Measurements from ENCODE around the gene STX8. TPM values are rescaled to one million over a fixed set of nuclear protein-coding genes. Genes with fewer than 3 reads are reported as not detected.

Gene STX8
- total RNA-seq, 2 donors from 2014 or later, result 46.6 to 72.4 TPM

DNA sequence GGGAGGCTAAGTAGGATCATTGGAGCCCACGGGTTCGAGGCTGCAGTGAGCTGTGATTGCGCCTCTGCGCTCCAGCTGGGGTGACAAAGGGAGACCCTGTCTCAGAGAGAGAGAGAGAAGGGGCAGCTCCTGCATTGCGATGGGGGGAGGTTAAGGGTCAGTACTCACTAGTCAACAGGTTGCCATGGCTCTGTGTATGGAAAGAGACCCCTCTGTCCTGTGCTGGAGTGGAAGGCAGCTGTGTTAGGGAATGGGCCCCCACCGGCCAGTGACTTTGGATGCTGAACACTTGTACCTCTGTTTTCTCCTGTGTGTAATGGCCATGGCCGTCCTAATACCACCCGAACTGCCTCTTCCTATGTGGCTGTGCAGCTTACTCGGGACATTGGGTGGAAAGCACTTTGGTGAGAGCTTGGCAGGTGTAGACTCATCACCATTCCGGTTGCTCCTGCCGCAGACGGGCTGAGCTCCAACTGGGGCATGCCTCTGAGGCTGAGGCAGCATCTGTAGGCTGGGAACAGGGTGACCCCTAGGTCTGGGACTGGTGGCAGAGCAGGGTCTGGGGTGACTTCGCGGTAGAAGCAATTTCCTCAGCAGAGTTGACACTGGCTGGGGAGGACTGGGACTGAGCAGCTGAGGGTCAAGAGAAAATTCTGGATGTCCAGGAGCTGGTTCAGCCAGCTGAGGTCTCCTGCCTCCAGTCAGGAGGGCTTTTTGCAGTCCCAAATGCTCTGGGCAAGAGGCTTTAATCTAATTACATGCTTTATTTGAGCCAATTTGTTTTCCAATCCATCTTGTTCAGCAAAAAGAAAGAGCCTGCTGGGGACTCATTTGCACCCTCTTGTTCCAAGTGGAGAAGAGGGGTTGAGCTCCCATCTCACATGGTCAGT is 369.9 kb downstream of the STX8 start:
- TF ChIP-seq POLR2AphosphoS5 (IDR thresholded peaks at IDR 0.05) (no peak), POLR2A (IDR thresholded peaks at IDR 0.05) (no peak)
- TF ChIP-seq, protein P1, sequence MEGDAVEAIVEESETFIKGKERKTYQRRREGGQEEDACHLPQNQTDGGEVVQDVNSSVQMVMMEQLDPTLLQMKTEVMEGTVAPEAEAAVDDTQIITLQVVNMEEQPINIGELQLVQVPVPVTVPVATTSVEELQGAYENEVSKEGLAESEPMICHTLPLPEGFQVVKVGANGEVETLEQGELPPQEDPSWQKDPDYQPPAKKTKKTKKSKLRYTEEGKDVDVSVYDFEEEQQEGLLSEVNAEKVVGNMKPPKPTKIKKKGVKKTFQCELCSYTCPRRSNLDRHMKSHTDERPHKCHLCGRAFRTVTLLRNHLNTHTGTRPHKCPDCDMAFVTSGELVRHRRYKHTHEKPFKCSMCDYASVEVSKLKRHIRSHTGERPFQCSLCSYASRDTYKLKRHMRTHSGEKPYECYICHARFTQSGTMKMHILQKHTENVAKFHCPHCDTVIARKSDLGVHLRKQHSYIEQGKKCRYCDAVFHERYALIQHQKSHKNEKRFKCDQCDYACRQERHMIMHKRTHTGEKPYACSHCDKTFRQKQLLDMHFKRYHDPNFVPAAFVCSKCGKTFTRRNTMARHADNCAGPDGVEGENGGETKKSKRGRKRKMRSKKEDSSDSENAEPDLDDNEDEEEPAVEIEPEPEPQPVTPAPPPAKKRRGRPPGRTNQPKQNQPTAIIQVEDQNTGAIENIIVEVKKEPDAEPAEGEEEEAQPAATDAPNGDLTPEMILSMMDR (IDR thresholded peaks at IDR 0.05), result no peak
- H3K27me3 ChIP-seq (replicated peaks; ENCODE audit: insufficient read depth), result no peaks in the 10 kb centered on the region
- peaks cover 7% of the 10 kb centered on the region for H3K4me1 ChIP-seq (replicated peaks)
- peak; percentile 37 for DNase-seq (ENCODE audit: low spot score)
- 73% methylated on average over 14 of the region's 14 CpGs for WGBS
- intact Hi-C loops (cut with DNase I), result no loop called here
- H3K9me3 ChIP-seq, result no peaks in the 10 kb centered on the region
- H3K27ac ChIP-seq, result peak overlapping the region in 1 of 2 donors; percentile 31
- H3K36me3 ChIP-seq, result no peaks in the 10 kb centered on the region
- no peak overlapping the region for H3K4me3 ChIP-seq

- Histone ChIP-seq H3K27ac (no peak overlapping the region), H3K36me3 (no peaks in the 10 kb centered on the region), H3K9me3 (no peaks in the 10 kb centered on the region), H3K4me1 (replicated peaks) (peaks cover 7% of the 10 kb centered on the region), H3K4me3 (no peak overlapping the region), H3K27me3 (replicated peaks; ENCODE audit: insufficient read depth) (no peaks in the 10 kb centered on the region)
- TF ChIP-seq, protein P1 (IDR thresholded peaks at IDR 0.05), result no peak
- no peak for TF ChIP-seq POLR2A (IDR thresholded peaks at IDR 0.05)
- no peak for TF ChIP-seq POLR2AphosphoS5 (IDR thresholded peaks at IDR 0.05)
- WGBS, result 83% methylated on average over 5 of the region's 5 CpGs
- intact Hi-C loops (cut with DNase I), result no loop called here
- DNase-seq (ENCODE audit: low spot score), result no peak
Observed at GRCh38 chr17:9204637-9205329, 370.8 kb downstream of the STX8 start.

GRCh38 chr17:9203771-9204425 is 371.7 kb downstream of the STX8 start:
- Histone ChIP-seq H3K27ac (no peak overlapping the region), H3K27me3 (replicated peaks; ENCODE audit: insufficient read depth) (no peaks in the 10 kb centered on the region), H3K9me3 (no peaks in the 10 kb centered on the region), H3K4me3 (no peak overlapping the region), H3K4me1 (replicated peaks) (peaks cover 7% of the 10 kb centered on the region), H3K36me3 (no peaks in the 10 kb centered on the region)
- TF ChIP-seq POLR2AphosphoS5 (IDR thresholded peaks at IDR 0.05) (no peak), POLR2A (IDR thresholded peaks at IDR 0.05) (no peak)
- TF ChIP-seq, protein P1 (IDR thresholded peaks at IDR 0.05), result no peak
- intact Hi-C loops (cut with DNase I), result no loop called here
- DNase-seq (ENCODE audit: low spot score), result no peak
- 87% methylated on average over 3 of the region's 3 CpGs for WGBS

GRCh38 chr17:9202532-9202931 is 373.1 kb downstream of the STX8 start:
- TF ChIP-seq, protein P1 (IDR thresholded peaks at IDR 0.05), result no peak
- TF ChIP-seq POLR2A (IDR thresholded peaks at IDR 0.05) (no peak), POLR2AphosphoS5 (IDR thresholded peaks at IDR 0.05) (no peak)
- no peak for DNase-seq (ENCODE audit: low spot score)
- WGBS, result 97% methylated on average over 5 of the region's 5 CpGs
- Histone ChIP-seq H3K9me3 (no peaks in the 10 kb centered on the region), H3K4me1 (replicated peaks) (peaks cover 7% of the 10 kb centered on the region), H3K27me3 (replicated peaks; ENCODE audit: insufficient read depth) (no peaks in the 10 kb centered on the region), H3K36me3 (no peaks in the 10 kb centered on the region), H3K27ac (no peak overlapping the region), H3K4me3 (no peak overlapping the region)
- intact Hi-C loops (cut with DNase I), result no loop called here

Data from prostate gland (tissue), 2 donors.